ENCODE results near the gene CEP44. TPM values are rescaled to one million over a fixed set of nuclear protein-coding genes. Genes with fewer than 3 reads are reported as not detected.

Gene CEP44, protein sequence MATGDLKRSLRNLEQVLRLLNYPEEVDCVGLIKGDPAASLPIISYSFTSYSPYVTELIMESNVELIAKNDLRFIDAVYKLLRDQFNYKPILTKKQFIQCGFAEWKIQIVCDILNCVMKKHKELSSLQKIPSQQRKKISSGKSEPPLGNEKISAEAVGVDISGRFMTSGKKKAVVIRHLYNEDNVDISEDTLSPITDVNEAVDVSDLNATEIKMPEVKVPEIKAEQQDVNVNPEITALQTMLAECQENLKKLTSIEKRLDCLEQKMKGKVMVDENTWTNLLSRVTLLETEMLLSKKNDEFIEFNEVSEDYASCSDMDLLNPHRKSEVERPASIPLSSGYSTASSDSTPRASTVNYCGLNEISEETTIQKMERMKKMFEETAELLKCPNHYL
- 10 to 100 TPM; 12.7 to 19.0 TPM for total RNA-seq
- polyA plus RNA-seq: 10 to 100 TPM in 1 of 2 donors, 1 to 10 TPM in 1; 2.4 to 11.3 TPM
- long read RNA-seq, donor 1, full-length matches to known transcripts: 1 of 7 reads
- long read RNA-seq, donor 1, partial matches to known transcripts: 2 of 7 reads
- long read RNA-seq, donor 1, other reads (novel, unspliced or antisense): 4 of 7 reads
- long read RNA-seq, donor 2, partial matches to known transcripts: 1 of 4 reads
- long read RNA-seq, donor 2, other reads (novel, unspliced or antisense): 3 of 4 reads

DNA sequence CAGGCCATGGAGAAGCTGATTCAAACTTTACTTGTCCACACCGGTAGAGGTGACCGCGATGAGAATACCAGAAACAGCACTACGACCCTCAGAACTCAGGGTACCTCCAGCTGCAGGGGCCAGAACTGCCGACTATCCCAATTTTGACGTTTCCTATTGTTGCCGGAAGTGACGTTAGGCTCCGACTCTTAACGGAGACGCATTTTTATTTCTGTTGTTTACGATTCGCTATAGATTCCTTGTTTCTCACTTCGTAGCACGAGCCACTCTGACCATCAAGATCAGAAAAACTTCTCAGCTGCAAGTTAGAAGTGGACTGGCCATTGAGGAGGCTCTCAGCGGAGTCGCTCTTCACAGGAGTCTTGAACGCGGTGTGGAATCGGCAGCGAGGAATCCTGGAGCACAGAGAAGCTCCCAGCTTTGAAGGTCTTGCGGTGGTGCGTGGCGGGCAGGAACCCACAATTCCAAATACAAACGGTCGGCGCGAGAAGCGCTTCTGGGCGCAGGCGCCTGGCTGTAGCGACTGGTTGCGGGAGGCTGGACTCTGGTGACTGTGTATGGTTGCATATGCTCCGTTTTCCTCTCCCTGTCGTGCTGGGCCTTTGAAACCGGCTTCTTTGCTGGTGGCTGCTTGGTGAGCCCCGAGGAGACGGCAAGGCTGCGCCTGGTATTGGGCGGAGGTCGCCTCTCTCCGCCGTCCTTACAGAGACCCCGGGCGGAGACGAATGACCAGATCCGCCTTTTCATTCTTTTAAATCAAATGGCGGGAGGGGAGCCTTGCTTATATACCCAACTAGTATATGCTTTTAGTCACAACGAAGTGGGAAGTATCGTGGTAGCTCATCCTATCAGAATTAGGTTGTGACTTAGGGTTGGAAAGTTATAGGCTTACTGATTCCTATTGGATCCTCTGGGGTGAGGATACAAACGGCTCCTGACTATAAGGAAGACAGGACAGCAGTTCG lies at the start of gene CEP44, which contains the start of gene FBXO8:
Gene CEP44, plus strand, starts transcription at position 405 of the 965 bp plus-strand sequence. CDS start 15,211 bp downstream, outside the sequence.
Gene FBXO8, minus strand, starts transcription at position 161 of the 965 bp plus-strand sequence. CDS start 20,575 bp downstream, outside the sequence.
- Histone ChIP-seq H3K4me3 (ENCODE audit: low read length in 2 of 2) (peak within 1 kb of the TSS; percentile 68 to 81), H3K9me3 (ENCODE audit: control insufficient read depth, low read length) (no peaks in the 10 kb centered on the region), H3K27ac (ENCODE audit: low read depth in 1 of 2, low read length in 2 of 2) (peak within 1 kb of the TSS; percentile 89 to 98), H3K36me3 (ENCODE audit: control insufficient read depth in 1 of 2, insufficient read depth in 2 of 2, low read length in 1 of 2) (no peaks in the 10 kb centered on the region), H3K27me3 (ENCODE audit: control insufficient read depth in 1 of 2, insufficient read depth in 2 of 2, low read length in 1 of 2) (no peaks in the 10 kb centered on the region), H3K4me1 (ENCODE audit: control insufficient read depth in 1 of 2, insufficient read depth in 2 of 2, low read length in 2 of 2) (peaks cover 0 to 2% of the 10 kb centered on the region in 2 donors)
- intact Hi-C loops (cut with DNase I): no loop called here
- DNase-seq (peak; percentile 78 to 90), ATAC-seq (ENCODE audit: low FRiP score) (peak; percentile 92)
- 0% methylated on average over 52 of the region's 52 CpGs for WGBS, 2 donors

DNA sequence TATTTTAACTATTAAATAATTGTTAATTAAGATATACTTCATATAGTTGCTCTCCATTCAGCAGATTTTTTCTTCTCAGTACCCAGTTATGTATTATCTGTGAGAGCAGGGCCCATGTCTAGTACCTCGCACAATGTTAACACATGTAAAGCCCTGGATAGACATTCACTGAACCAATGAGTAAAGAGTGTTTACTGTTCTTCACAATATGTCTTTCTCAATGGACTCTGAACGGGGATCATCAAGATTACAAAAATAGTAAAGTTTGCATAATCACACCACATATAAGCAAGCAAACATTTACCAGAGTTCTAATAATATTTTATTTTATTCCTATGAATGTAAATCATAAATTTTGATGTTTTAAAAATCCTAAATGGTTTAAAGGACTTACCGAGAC lies 47.4 kb upstream of the CEP44 start:
- intact Hi-C loops (cut with DNase I): no loop called here
- H3K27me3 ChIP-seq (ENCODE audit: control insufficient read depth in 1 of 2, insufficient read depth in 2 of 2, low read length in 1 of 2): no peaks in the 10 kb centered on the region
- H3K4me1 ChIP-seq (ENCODE audit: control insufficient read depth in 1 of 2, insufficient read depth in 2 of 2, low read length in 2 of 2): no peaks in the 10 kb centered on the region
- DNase-seq: no peak
- H3K4me3 ChIP-seq (ENCODE audit: low read length in 2 of 2): no peak overlapping the region
- no peaks in the 10 kb centered on the region for H3K9me3 ChIP-seq (ENCODE audit: control insufficient read depth, low read length)
- H3K27ac ChIP-seq (ENCODE audit: low read depth in 1 of 2, low read length in 2 of 2): no peak overlapping the region
- no peak for ATAC-seq (ENCODE audit: low FRiP score)
- H3K36me3 ChIP-seq (ENCODE audit: control insufficient read depth in 1 of 2, insufficient read depth in 2 of 2, low read length in 1 of 2): peaks cover 0 to 2% of the 10 kb centered on the region in 2 donors
- WGBS, 2 donors: 77 to 96% methylated on average over 3 of the region's 3 CpGs

DNA sequence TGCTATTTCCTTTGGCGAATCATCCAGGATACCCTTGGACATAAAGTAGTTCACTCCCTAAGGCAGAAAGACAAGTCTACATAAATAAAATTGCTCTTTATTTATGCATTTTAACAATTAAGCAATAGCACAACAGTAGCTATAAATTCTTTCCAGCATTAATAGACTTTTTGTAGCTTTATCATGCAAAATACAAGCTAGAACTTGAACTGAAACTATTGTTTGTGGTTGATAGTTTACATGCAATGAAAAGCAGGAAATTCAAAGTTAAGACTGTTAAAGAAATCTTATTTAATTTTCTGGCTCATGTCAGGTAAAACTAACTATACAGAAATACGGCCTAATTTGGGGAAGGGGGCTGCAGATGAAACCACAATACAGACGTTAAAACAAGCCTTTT lies 42.5 kb upstream of the CEP44 start:
- DNase-seq: no peak
- H3K27me3 ChIP-seq (ENCODE audit: control insufficient read depth in 1 of 2, insufficient read depth in 2 of 2, low read length in 1 of 2): no peaks in the 10 kb centered on the region
- WGBS, 2 donors: 65 to 75% methylated on average over 3 of the region's 3 CpGs
- no peak overlapping the region for H3K27ac ChIP-seq (ENCODE audit: low read depth in 1 of 2, low read length in 2 of 2)
- H3K9me3 ChIP-seq (ENCODE audit: control insufficient read depth, low read length): no peaks in the 10 kb centered on the region
- no peak overlapping the region for H3K4me3 ChIP-seq (ENCODE audit: low read length in 2 of 2)
- no peaks in the 10 kb centered on the region for H3K4me1 ChIP-seq (ENCODE audit: control insufficient read depth in 1 of 2, insufficient read depth in 2 of 2, low read length in 2 of 2)
- no peak for ATAC-seq (ENCODE audit: low FRiP score)
- intact Hi-C loops (cut with DNase I): no loop called here
- H3K36me3 ChIP-seq (ENCODE audit: control insufficient read depth in 1 of 2, insufficient read depth in 2 of 2, low read length in 1 of 2): peaks cover 0 to 2% of the 10 kb centered on the region in 2 donors

DNA sequence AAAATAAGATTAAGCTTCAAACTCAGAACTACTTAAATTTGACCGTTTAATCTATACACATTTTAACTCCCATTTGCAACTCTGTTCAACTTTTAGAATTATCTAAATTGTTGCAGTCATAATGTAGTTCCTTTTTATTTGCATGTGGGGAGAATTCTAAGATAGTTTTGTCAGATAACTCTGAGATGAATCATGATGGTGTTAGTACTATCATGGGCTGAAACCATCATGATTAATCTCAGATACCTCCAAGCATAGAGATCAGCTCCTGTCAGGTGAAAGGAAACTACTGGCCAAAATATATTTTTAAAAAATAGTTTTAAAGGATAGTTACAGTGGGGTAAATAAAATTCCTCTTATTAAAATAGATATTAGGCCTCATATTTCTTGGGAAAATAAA lies 39.3 kb upstream of the CEP44 start:
- ATAC-seq (ENCODE audit: low FRiP score) (no peak), DNase-seq (no peak)
- intact Hi-C loops (cut with DNase I): no loop called here
- Histone ChIP-seq H3K9me3 (ENCODE audit: control insufficient read depth, low read length) (no peaks in the 10 kb centered on the region), H3K4me3 (ENCODE audit: low read length in 2 of 2) (no peak overlapping the region), H3K4me1 (ENCODE audit: control insufficient read depth in 1 of 2, insufficient read depth in 2 of 2, low read length in 2 of 2) (no peaks in the 10 kb centered on the region), H3K27ac (ENCODE audit: low read depth in 1 of 2, low read length in 2 of 2) (no peak overlapping the region), H3K36me3 (ENCODE audit: control insufficient read depth in 1 of 2, insufficient read depth in 2 of 2, low read length in 1 of 2) (no peaks in the 10 kb centered on the region), H3K27me3 (ENCODE audit: control insufficient read depth in 1 of 2, insufficient read depth in 2 of 2, low read length in 1 of 2) (no peaks in the 10 kb centered on the region)
- 87 to 93% methylated on average over 1 of the region's 1 CpG for WGBS, 2 donors

DNA sequence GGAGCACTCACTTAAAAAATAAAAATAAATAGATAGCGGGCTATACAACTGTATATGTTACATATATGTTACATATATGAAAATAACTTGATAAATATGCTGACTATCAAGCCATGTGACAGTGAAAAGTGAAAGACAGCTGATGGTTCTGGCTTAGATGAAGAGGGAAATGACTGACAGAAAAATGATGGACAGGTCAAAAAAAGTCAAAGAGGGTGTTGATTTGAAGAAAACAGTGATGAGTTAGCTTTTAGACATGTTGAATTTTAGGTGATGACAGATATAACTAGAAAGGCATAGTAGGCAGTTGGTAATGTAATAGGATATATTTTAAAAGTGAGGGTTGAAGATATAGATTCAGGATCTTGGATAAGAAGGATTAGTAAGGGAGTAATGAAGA lies 38.0 kb upstream of the CEP44 start:
- H3K9me3 ChIP-seq (ENCODE audit: control insufficient read depth, low read length): no peaks in the 10 kb centered on the region
- H3K4me3 ChIP-seq (ENCODE audit: low read length in 2 of 2): no peak overlapping the region
- H3K27me3 ChIP-seq (ENCODE audit: control insufficient read depth in 1 of 2, insufficient read depth in 2 of 2, low read length in 1 of 2): no peaks in the 10 kb centered on the region
- no peaks in the 10 kb centered on the region for H3K4me1 ChIP-seq (ENCODE audit: control insufficient read depth in 1 of 2, insufficient read depth in 2 of 2, low read length in 2 of 2)
- ATAC-seq (ENCODE audit: low FRiP score): no peak
- intact Hi-C loops (cut with DNase I): no loop called here
- no peaks in the 10 kb centered on the region for H3K36me3 ChIP-seq (ENCODE audit: control insufficient read depth in 1 of 2, insufficient read depth in 2 of 2, low read length in 1 of 2)
- no peak overlapping the region for H3K27ac ChIP-seq (ENCODE audit: low read depth in 1 of 2, low read length in 2 of 2)
- 84 to 90% methylated on average over 1 of the region's 1 CpG for WGBS, 2 donors
- no peak for DNase-seq

DNA sequence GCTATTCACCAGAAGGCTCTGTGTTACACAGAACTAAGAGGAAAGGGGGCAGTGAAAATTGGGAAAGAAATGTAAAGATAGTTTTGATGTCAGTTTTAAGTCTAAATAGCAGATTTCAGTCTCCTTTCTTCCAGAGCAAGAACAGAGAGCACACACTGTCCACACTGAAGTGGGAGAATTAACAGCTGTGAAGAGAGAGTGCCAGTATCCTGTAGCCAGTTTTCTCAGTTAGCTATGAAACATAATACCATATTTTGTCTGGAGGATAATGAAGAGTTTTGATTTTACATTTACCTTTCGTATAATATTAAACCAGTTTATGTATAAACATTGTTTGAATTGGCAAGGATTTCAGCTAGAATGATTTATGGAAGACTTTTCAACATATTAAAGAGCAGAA lies 35.3 kb upstream of the CEP44 start:
- Histone ChIP-seq H3K4me1 (ENCODE audit: control insufficient read depth in 1 of 2, insufficient read depth in 2 of 2, low read length in 2 of 2) (no peaks in the 10 kb centered on the region), H3K9me3 (ENCODE audit: control insufficient read depth, low read length) (no peaks in the 10 kb centered on the region), H3K27ac (ENCODE audit: low read depth in 1 of 2, low read length in 2 of 2) (no peak overlapping the region), H3K27me3 (ENCODE audit: control insufficient read depth in 1 of 2, insufficient read depth in 2 of 2, low read length in 1 of 2) (no peaks in the 10 kb centered on the region), H3K4me3 (ENCODE audit: low read length in 2 of 2) (no peak overlapping the region), H3K36me3 (ENCODE audit: control insufficient read depth in 1 of 2, insufficient read depth in 2 of 2, low read length in 1 of 2) (no peaks in the 10 kb centered on the region)
- 31 to 38% methylated on average over 1 of the region's 1 CpG for whole genome bisulfite sequencing, 2 donors
- DNase-seq (no peak), ATAC-seq (ENCODE audit: low FRiP score) (no peak)
- intact Hi-C loops (cut with DNase I): no loop called here

DNA sequence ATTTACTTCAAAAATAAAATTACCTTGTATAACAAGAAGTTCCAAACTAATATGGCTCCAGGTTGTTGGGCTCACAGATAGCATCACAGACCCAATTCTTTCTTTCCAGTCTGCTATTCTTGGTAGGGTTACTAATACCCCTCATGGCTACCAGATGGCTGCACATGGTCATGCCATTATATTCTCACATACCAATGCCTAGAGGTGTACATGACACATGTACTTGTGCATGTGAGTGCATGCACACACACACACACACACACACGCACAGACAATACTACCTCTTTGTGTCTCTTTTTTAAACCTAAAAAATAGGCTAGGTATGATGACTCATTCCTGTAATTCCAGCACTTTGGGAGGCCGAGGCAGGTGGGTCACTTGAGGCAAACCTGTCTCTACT lies 31.3 kb upstream of the CEP44 start:
- H3K27ac ChIP-seq (ENCODE audit: low read depth in 1 of 2, low read length in 2 of 2): no peak overlapping the region
- H3K4me1 ChIP-seq (ENCODE audit: control insufficient read depth in 1 of 2, insufficient read depth in 2 of 2, low read length in 2 of 2): no peaks in the 10 kb centered on the region
- no peak for DNase-seq
- 70 to 98% methylated on average over 2 of the region's 2 CpGs for WGBS, 2 donors
- ATAC-seq (ENCODE audit: low FRiP score): no peak
- intact Hi-C loops (cut with DNase I): no loop called here
- H3K36me3 ChIP-seq (ENCODE audit: control insufficient read depth in 1 of 2, insufficient read depth in 2 of 2, low read length in 1 of 2): no peaks in the 10 kb centered on the region
- no peak overlapping the region for H3K4me3 ChIP-seq (ENCODE audit: low read length in 2 of 2)
- no peaks in the 10 kb centered on the region for H3K9me3 ChIP-seq (ENCODE audit: control insufficient read depth, low read length)
- no peaks in the 10 kb centered on the region for H3K27me3 ChIP-seq (ENCODE audit: control insufficient read depth in 1 of 2, insufficient read depth in 2 of 2, low read length in 1 of 2)

DNA sequence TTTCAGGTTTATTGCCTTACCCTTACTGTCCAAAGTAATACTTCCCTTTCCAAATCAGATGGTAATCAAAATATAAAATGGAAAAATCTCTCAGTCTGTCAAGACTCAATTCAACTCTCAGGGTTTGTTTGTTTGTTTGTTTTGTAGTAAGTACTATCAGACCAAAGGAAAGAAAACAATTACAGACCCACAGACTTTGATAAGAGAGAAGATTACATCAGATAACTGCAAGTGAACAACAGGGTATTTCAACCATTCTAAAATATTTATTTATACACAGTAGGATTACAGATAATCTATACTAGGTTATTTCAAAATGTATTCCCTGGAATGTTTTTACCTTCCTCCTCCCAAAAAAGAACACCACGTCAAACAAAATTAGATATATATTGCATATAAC lies 29.1 kb upstream of the CEP44 start:
- Histone ChIP-seq H3K36me3 (ENCODE audit: control insufficient read depth in 1 of 2, insufficient read depth in 2 of 2, low read length in 1 of 2) (no peaks in the 10 kb centered on the region), H3K4me3 (ENCODE audit: low read length in 2 of 2) (no peak overlapping the region), H3K27me3 (ENCODE audit: control insufficient read depth in 1 of 2, insufficient read depth in 2 of 2, low read length in 1 of 2) (no peaks in the 10 kb centered on the region), H3K9me3 (ENCODE audit: control insufficient read depth, low read length) (no peaks in the 10 kb centered on the region), H3K4me1 (ENCODE audit: control insufficient read depth in 1 of 2, insufficient read depth in 2 of 2, low read length in 2 of 2) (no peaks in the 10 kb centered on the region), H3K27ac (ENCODE audit: low read depth in 1 of 2, low read length in 2 of 2) (no peak overlapping the region)
- ATAC-seq (ENCODE audit: low FRiP score): no peak
- WGBS, 2 donors: 70 to 81% methylated on average over 1 of the region's 1 CpG
- intact Hi-C loops (cut with DNase I): no loop called here
- DNase-seq: no peak

Data from aorta (tissue), 5 donors.